NT2/D1 (cell line): ENCODE data around the gene MYH15.

ENCODE experiments used
- SUZ12 ChIP-seq: IDR thresholded peaks from 2 replicates; pipeline ENCODE4 v1.6.1; 2011; ENCODE audit not compliant: insufficient read length, insufficient read depth; ENCODE audit errors: extremely low read depth
- YY1 ChIP-seq: IDR thresholded peaks from 2 replicates; pipeline ENCODE4 v1.6.1; 2011; ENCODE audit not compliant: insufficient read length, insufficient read depth
- ZNF274 ChIP-seq: IDR thresholded peaks from 2 replicates; pipeline ENCODE4 v1.6.1; 2011; ENCODE audit warnings: mild to moderate bottlenecking, low read depth, low read length

- TF ChIP-seq YY1 = no peak
- TF ChIP-seq ZNF274 = no peak
- TF ChIP-seq SUZ12 = no peak
These were observed 15.6 kb upstream of the MYH15 start for GRCh38 chr3:108525971-108526370.
